8988T (cell line): ENCODE data around the gene CH25H.
"Not testable (repeated sequence)": the region's sequence is repeated elsewhere in the genome, so short reads cannot be mapped to it uniquely, and the experiment has no call there.

Experiments used
- DNase-seq: peaks from one replicate; pipeline ENCODE4 v3.0.0; 2011

CH25H gene

GRCh38 chr10:89189211-89189734 lies 17.8 kb downstream of the CH25H start:
- no peak for DNase-seq

DNA sequence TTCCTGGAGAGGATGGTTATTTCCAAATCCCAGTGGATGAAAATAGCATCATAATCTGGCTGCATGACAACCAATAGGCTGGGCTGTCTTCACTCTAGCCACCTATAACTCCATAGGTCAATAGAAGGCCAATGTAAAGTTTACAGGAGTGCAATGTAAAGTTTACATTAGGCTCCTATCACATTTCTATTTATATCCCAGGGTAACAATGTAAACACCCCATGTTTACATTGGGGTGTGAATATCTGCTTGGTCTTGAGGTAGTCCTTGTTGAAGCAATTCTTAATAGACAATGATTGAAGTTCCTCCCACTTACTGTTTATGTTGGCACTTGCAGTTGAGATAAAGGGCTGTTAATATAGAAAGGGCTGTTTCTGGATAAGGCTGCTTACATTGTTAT lies 21.5 kb downstream of the CH25H start:
- no peak for DNase-seq

DNA sequence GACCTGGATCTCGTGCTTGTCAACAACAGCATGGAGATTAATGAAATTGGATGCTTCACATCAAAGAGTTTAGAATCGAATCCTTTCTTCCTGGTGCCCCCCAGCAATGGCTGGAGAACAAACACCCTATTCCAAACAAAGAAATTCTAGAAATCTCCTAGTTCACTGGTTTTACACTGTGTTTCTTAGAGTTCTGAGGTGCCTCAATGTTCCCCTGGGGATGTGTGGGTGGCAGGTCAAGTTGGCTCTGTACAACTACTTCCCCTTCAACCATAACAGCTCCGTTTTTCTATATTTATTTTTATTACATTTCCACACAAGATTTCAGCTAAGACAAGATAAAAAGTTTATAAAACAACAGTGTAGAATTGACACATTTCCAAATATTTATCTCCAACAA lies 22.5 kb downstream of the CH25H start:
- no peak for DNase-seq

DNA sequence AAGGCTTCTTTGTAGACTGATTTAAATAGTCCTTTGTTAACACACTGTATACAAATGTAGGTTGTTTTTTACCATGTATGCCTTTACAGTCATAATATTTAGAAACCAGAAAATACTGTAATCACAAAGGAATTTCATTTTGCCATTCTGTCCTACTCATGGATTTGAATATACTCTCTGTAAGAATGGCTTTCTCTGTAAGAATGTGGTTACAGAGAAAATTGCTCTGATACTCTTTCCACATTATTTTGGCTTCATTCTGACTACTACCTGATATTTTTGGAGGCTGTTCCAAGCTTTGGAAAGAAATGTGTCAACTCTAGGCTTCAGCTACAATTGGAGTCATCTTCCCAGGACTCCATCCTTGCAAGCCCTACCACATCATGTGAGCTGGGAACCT lies 23.5 kb downstream of the CH25H start:
- no peak for DNase-seq

DNA sequence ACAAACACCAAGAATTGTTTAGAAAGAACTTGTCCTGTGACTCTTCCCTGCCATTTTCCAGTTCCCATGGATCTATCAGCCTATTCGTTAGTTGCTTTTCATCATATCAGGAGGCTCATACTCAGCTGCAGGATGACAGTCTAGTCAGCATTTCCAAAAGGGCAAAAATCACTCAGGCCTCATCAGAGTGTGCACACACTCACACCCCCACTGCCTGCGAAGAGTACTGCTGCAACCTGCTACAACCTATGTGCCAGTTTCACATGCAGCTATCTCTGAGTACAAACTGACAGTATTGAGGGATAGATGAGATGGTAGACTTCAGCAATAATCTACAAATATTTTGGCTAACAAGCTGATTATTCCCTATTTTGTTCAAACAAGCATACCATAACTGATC lies 24.2 kb downstream of the CH25H start:
- DNase-seq = no peak

GRCh38 chr10:89175816-89176215 lies 31.3 kb downstream of the CH25H start:
- no peak for DNase-seq

- no peak for DNase-seq
Observed at GRCh38 chr10:89173075-89173474, 34.0 kb downstream of the CH25H start.

GRCh38 chr10:89171996-89172395 lies 35.1 kb downstream of the CH25H start:
- DNase-seq = no peak

DNA sequence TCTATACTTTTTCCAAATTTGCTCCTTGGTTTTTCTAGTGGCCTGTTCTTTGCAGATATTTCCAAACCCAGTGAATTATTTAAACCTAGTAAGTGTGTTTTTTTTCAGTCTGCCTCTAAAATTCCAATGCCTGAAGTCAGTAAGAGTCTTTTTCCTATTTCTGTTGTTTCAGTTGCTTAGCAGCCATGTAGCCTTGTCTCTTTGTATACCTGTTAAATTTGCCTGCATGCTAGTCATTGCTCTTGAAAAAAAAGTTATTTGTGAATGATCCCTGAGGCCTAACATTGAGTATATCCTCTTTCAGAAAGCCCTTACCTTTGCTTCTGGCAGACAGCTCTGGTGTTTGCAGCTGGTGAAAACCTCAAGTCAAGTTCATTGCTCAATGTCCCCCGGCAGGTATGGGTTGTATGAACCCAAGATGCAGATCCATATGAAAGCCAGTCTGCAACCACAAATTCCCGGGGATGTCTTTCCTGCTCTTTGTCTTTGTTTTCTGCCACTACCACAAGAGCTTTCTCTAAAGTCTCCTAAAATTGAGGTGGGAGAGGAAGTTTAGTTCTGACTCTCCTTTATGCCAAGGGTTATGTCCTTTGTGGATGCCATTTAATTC lies 35.7 kb downstream of the CH25H start:
- DNase-seq = no peak

- not testable (repeated sequence) for DNase-seq
Observed at GRCh38 chr10:89168354-89168900, 38.7 kb downstream of the CH25H start.

- no peak for DNase-seq
Observed at GRCh38 chr10:89167915-89168314, 39.2 kb downstream of the CH25H start.

DNA sequence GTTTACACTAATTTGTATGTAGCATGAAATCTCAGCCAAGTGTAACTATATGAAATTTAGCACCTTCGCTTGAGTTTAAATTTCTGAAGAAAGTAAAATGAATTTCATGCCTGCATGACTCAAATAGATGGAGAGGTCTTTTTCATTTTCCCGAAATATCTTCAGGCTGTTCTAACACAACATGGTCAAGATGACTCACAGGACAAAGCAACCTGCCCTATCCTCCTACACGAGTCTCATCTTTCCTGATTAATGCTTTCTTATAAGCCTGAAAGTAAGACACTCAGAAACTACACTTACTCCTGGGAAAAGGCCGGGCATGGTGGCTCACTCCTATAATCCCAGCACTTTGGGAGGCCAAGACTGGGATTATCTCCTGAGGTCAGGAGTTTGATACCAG lies 41.2 kb downstream of the CH25H start:
- DNase-seq = no peak

DNA sequence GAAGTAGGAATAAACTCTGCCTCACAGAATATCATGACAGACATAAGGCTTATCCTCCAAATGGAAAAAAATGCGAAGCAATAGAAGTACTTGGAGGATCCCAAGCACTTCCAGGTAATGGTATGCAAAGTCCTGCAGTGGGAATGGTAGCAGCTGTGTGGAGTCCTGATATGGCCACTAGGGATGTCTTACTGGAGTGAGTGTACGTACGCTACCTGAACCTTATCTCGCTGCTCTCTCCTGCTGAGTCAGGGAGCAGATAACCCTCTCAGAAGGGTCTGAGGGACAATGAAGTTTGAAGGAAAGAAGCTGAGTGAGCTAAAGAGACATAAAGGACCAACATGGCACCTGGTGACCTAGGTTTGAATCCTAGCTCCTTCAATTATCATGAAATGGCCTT lies 42.2 kb downstream of the CH25H start:
- DNase-seq = no peak

DNA sequence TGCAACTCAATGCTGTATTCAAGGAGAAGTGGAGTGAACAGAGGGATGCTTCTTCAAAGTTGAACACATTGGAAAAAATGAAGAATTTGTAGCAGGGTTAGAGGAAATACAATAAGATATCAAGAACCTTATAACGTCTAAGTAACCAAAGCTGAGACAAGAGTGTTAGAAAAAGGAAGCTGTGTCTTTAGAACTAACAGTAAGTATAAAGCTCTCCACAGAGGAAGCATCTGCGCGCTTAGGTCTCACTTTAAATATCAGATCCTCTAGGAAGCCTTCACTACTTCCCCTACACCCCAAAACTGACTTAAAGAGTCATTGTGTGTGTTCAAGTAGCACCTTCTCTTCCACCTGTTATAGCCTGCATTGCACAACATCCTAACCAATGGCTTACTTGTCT lies 43.0 kb downstream of the CH25H start:
- DNase-seq = no peak

GRCh38 chr10:89163265-89163995 lies 43.7 kb downstream of the CH25H start:
- no peak for DNase-seq

- no peak for DNase-seq
Observed at GRCh38 chr10:89162596-89162995, 44.5 kb downstream of the CH25H start.

DNA sequence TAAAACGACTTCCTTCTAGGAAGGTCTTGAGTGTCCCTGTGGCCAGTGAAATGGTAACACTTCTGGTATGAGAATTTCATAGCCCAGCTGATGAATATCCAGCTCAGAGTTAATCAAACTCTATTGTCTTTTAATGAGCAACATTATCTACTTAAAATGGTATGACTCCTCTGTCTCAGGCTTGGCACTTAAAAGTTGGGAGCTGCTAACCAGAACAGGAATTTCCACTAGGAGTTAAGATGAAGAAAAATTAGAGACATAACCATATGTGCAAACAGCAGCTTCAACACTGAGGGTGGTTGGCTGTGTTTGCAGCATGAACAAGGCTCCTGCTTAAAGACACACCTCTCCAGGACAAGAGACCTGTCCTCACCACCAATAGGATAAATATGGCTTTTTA lies 46.8 kb downstream of the CH25H start:
- DNase-seq = no peak

- no peak for DNase-seq
Observed at GRCh38 chr10:89159761-89160160, 47.4 kb downstream of the CH25H start.

DNA sequence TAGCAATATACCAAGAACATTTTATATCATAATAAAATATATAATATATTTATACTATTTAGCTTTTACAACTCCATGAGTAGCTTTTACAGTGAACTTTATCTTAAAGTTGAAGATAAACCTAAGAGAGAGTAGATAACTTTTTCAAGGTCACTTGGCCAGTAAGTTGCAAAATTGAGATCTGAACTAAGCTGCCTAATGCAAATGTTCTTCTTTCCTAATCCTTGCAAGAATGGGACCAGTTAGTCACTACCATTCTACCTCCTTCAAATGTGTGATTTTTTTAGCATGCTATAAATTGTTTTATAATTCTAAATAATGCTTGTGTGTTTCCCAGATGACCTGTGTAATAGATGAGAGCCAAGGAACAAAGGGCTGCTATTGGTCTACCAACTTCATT lies 47.8 kb downstream of the CH25H start:
- DNase-seq = no peak

- no peak for DNase-seq
Observed at GRCh38 chr10:89158446-89158845, 48.7 kb downstream of the CH25H start.

DNA sequence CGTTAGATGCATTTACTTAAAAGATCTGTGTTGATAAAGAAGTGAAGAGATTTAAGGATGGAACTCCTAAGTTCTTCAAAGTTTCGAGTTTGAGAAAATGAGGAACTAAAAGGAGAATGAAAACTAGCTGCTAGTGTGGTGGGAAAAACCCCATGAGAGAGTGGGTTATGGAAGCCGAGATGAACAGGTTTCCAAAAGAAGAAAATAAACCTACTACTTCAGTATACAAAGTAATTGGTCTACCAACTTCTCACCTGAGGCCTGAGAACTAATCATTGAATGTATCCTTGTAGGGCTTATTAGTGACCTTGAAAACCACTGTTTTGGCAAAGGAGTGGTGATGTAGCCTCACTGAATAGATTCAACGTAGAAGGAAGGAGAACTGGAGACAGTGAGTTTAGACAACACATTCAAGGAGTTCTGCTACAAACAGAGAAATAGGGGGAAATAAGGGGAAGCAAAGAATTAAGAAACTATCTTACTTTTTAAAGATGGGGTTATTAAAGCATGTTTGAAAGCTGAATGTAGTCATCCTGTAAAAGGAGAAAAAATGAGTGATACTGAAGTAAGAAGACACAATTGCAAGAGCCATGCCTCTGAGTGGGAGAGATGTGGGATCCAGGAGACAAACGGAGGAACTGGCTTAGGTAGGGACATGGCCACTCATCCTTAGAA lies 50.8 kb downstream of the CH25H start:
- no peak for DNase-seq
